Tibial artery (tissue), 4 donors: ENCODE data around the gene APCDD1.
A peak's percentile ranks its signal among the peaks of the same experiment; 100 is the strongest.

ENCODE experiments used
- DNase-seq, 2 donors: peaks; one replicate each; pipeline ENCODE4 v3.0.0-alpha.2; 2019
- H3K27ac ChIP-seq, 2 donors: fragments of 200-600 bp; sonication (generic) in 1 of 2; 1 replicate in 1 of 2; 2 replicates in 1 of 2; pipeline ENCODE4 v1.5.1; 2018 to 2019; ENCODE audit warnings: mild to moderate bottlenecking in 1 of 2
- H3K27me3 ChIP-seq, 2 donors: fragments of 200-600 bp; sonication (generic) in 1 of 2; one replicate each; pipeline versions ENCODE4 v1.5.1 to v1.6.0; 2016 to 2019
- H3K36me3 ChIP-seq, 3 donors: fragments of 200-600 bp; sonication (generic) in 2 of 3; one replicate each; pipeline ENCODE4 v1.5.1; 2016 to 2019; ENCODE audit warnings: mild to moderate bottlenecking in 2 of 3
- H3K4me1 ChIP-seq, 4 donors: fragments of 200-600 bp; sonication (generic) in 2 of 4; 1 replicate in 3 of 4; 2 replicates in 1 of 4; pipeline ENCODE4 v1.5.1; 2016 to 2019
- H3K4me3 ChIP-seq, 2 donors: fragments of 200-600 bp; sonication (generic) in 1 of 2; 1 replicate in 1 of 2; 2 replicates in 1 of 2; pipeline ENCODE4 v1.5.1; 2018 to 2019; ENCODE audit warnings: mild to moderate bottlenecking in 2 of 2
- H3K9me3 ChIP-seq, 3 donors: fragments of 200-600 bp; sonication (generic) in 1 of 3; one replicate each; pipeline ENCODE4 v1.5.1; 2016 to 2019
- CTCF ChIP-seq, 2 experiments: fragments of 200-600 bp in 1 of 2; fragments of 450-650 bp in 1 of 2; IDR thresholded peaks; one replicate each; pipeline ENCODE4 v1.5.1; 2017 to 2019; ENCODE audit warnings: antibody characterized with exemption in 2 of 2, mild to moderate bottlenecking in 1 of 2, moderate library complexity in 1 of 2
- intact Hi-C: fragments of 100-400 bp; cut with DNase I; formaldehyde crosslinking; loops from one replicate; pipeline ENCODE4 v1.15.0; 2023; ENCODE audit warnings: low total_unique reads

APCDD1 gene

GRCh38 chr18:10421859-10422258 lies 32.6 kb upstream of the APCDD1 start:
- intact Hi-C loops, result no loop called here

GRCh38 chr18:10422731-10423130 lies 31.7 kb upstream of the APCDD1 start:
- no peaks in the 10 kb centered on the region for H3K9me3 ChIP-seq
- H3K27ac ChIP-seq, result no peak overlapping the region
- intact Hi-C loops, result no loop called here
- no peak for TF ChIP-seq CTCF (IDR thresholded peaks at IDR 0.05)
- peaks cover 0 to 22% (median 12%) of the 10 kb centered on the region in 4 donors for H3K4me1 ChIP-seq
- H3K27me3 ChIP-seq, result no peaks in the 10 kb centered on the region
- H3K4me3 ChIP-seq, result no peak overlapping the region
- no peaks in the 10 kb centered on the region for H3K36me3 ChIP-seq
- DNase-seq, result no peak

More at GRCh38 chr18:10421859-10422258, 32.6 kb upstream of the APCDD1 start:
- H3K4me1 ChIP-seq, result peaks cover 0 to 29% (median 20%) of the 10 kb centered on the region in 4 donors
- H3K9me3 ChIP-seq, result no peaks in the 10 kb centered on the region
- no peak overlapping the region for H3K4me3 ChIP-seq
- no peak overlapping the region for H3K27ac ChIP-seq
- TF ChIP-seq CTCF (IDR thresholded peaks at IDR 0.05), result no peak
- no peak for DNase-seq
- H3K27me3 ChIP-seq, result no peaks in the 10 kb centered on the region
- H3K36me3 ChIP-seq, result no peaks in the 10 kb centered on the region

GRCh38 chr18:10424585-10425307 lies 29.7 kb upstream of the APCDD1 start:
- H3K27me3 ChIP-seq, result no peaks in the 10 kb centered on the region
- no peaks in the 10 kb centered on the region for H3K9me3 ChIP-seq
- no peak overlapping the region for H3K4me3 ChIP-seq
- intact Hi-C loops, result no loop called here
- no peak for TF ChIP-seq CTCF (IDR thresholded peaks at IDR 0.05)
- peak overlapping the region; percentile 15 to 36 for H3K27ac ChIP-seq
- no peaks in the 10 kb centered on the region for H3K36me3 ChIP-seq
- peak in 1 of 2 donors; percentile 41 for DNase-seq
- H3K4me1 ChIP-seq, result peaks cover 0 to 15% (median 7%) of the 10 kb centered on the region in 4 donors

GRCh38 chr18:10430677-10431076 lies 23.8 kb upstream of the APCDD1 start:
- no peak overlapping the region for H3K4me3 ChIP-seq
- TF ChIP-seq CTCF (IDR thresholded peaks at IDR 0.05), result no peak
- H3K27me3 ChIP-seq, result no peaks in the 10 kb centered on the region
- no peaks in the 10 kb centered on the region for H3K4me1 ChIP-seq
- H3K36me3 ChIP-seq, result no peaks in the 10 kb centered on the region
- DNase-seq, result no peak
- H3K27ac ChIP-seq, result no peak overlapping the region
- no peaks in the 10 kb centered on the region for H3K9me3 ChIP-seq
- intact Hi-C loops, result no loop called here

GRCh38 chr18:10431680-10432079 lies 22.8 kb upstream of the APCDD1 start:
- no peak for TF ChIP-seq CTCF (IDR thresholded peaks at IDR 0.05)
- Histone ChIP-seq H3K4me1 (no peaks in the 10 kb centered on the region), H3K4me3 (no peak overlapping the region), H3K9me3 (no peaks in the 10 kb centered on the region), H3K36me3 (no peaks in the 10 kb centered on the region), H3K27me3 (no peaks in the 10 kb centered on the region), H3K27ac (no peak overlapping the region)
- intact Hi-C loops, result no loop called here
- DNase-seq, result no peak
